ENCODE measurements around the gene IL18R1.

Gene IL18R1

GRCh38 chr2:102434655-102435381 is 79.2 kb downstream of the IL18R1 start:
- no peak overlapping the region for H3K4me3 ChIP-seq (ENCODE audit: low read depth, low read length)
- no peak for TF ChIP-seq CTCF (IDR thresholded peaks at IDR 0.05; ENCODE audit: low read depth, low read length, missing control alignments)
- no peak for DNase-seq (ENCODE audit: low read depth)

- DNase-seq (ENCODE audit: low read depth), result no peak
- TF ChIP-seq CTCF (IDR thresholded peaks at IDR 0.05; ENCODE audit: low read depth, low read length, missing control alignments), result no peak
- H3K4me3 ChIP-seq (ENCODE audit: low read depth, low read length), result no peak overlapping the region
Observed at GRCh38 chr2:102435741-102436140, 80.1 kb downstream of the IL18R1 start.

GRCh38 chr2:102436323-102436722 is 80.7 kb downstream of the IL18R1 start:
- TF ChIP-seq CTCF (IDR thresholded peaks at IDR 0.05; ENCODE audit: low read depth, low read length, missing control alignments), result no peak
- no peak for DNase-seq (ENCODE audit: low read depth)
- H3K4me3 ChIP-seq (ENCODE audit: low read depth, low read length), result no peak overlapping the region

- no peak for TF ChIP-seq CTCF (IDR thresholded peaks at IDR 0.05; ENCODE audit: low read depth, low read length, missing control alignments)
- no peak for DNase-seq (ENCODE audit: low read depth)
- H3K4me3 ChIP-seq (ENCODE audit: low read depth, low read length), result no peak overlapping the region
Observed at GRCh38 chr2:102437122-102437521, 81.5 kb downstream of the IL18R1 start.

- no peak overlapping the region for H3K4me3 ChIP-seq (ENCODE audit: low read depth, low read length)
- TF ChIP-seq CTCF (IDR thresholded peaks at IDR 0.05; ENCODE audit: low read depth, low read length, missing control alignments), result no peak
- no peak for DNase-seq (ENCODE audit: low read depth)
Observed at GRCh38 chr2:102438111-102438510, 82.5 kb downstream of the IL18R1 start.

- DNase-seq (ENCODE audit: low read depth), result no peak
- no peak for TF ChIP-seq CTCF (IDR thresholded peaks at IDR 0.05; ENCODE audit: low read depth, low read length, missing control alignments)
Observed at GRCh38 chr2:102438578-102438977, 83.0 kb downstream of the IL18R1 start.

GRCh38 chr2:102439065-102439695 is 83.6 kb downstream of the IL18R1 start:
- H3K4me3 ChIP-seq (ENCODE audit: low read depth, low read length), result no peak overlapping the region
- TF ChIP-seq CTCF (IDR thresholded peaks at IDR 0.05; ENCODE audit: low read depth, low read length, missing control alignments), result no peak
- no peak for DNase-seq (ENCODE audit: low read depth)

More at GRCh38 chr2:102438578-102438977, 83.0 kb downstream of the IL18R1 start:
- no peak overlapping the region for H3K4me3 ChIP-seq (ENCODE audit: low read depth, low read length)
